Activated T-helper 1 cell treated with anti-CD3 and anti-CD28 coated beads, Interleukin-12 subunit alpha, Interleukin-12 subunit beta, Interleukin-2, Interleukin-4 antibody, amounts not matched to agents 30 ng/mL and 10 ng/mL and 1 ng/mL, durations not matched to agents 14 hours and 24 hours and 36 hours (primary cell): ENCODE measurements around the gene ACADVL. TPM values are rescaled to one million over a fixed set of nuclear protein-coding genes. Genes with fewer than 3 reads are reported as not detected.

ENCODE experiments used
- DNase-seq: peaks from one replicate; pipeline ENCODE4 v3.0.0; 2021; ENCODE audit warnings: low spot score
- H3K27ac Mint-ChIP-seq: one replicate; pipeline ENCODE4 v1.8.0; 2021; ENCODE audit warnings: mild to moderate bottlenecking, mixed read lengths
- H3K27me3 Mint-ChIP-seq: one replicate; pipeline ENCODE4 v1.8.0; 2022; ENCODE audit warnings: mild to moderate bottlenecking, moderate library complexity, mixed read lengths; ENCODE audit not compliant: insufficient read depth
- H3K36me3 Mint-ChIP-seq: one replicate; pipeline ENCODE4 v1.8.0; 2021; ENCODE audit warnings: low read depth, mixed read lengths
- H3K4me1 Mint-ChIP-seq: one replicate; pipeline ENCODE4 v1.8.0; 2021; ENCODE audit warnings: low read depth, mixed read lengths
- H3K4me3 Mint-ChIP-seq: one replicate; pipeline ENCODE4 v1.8.0; 2021; ENCODE audit warnings: mild to moderate bottlenecking, moderate library complexity, mixed read lengths
- H3K9me3 Mint-ChIP-seq: one replicate; pipeline ENCODE4 v1.8.0; 2021; ENCODE audit warnings: mixed read lengths
- intact Hi-C: fragments of 100-400 bp; cut with micrococcal nuclease; formaldehyde crosslinking; loops from one replicate; pipeline ENCODE4 v1.15.1; 2024
- total RNA-seq: library from RNA; stranded (reverse); gene quantifications from 2 replicates; pipeline ENCODE4 v1.2.3, GENCODE V29; 2022

ACADVL gene
- total RNA-seq, 1 donor from 2014 or later: 294 TPM

DNA sequence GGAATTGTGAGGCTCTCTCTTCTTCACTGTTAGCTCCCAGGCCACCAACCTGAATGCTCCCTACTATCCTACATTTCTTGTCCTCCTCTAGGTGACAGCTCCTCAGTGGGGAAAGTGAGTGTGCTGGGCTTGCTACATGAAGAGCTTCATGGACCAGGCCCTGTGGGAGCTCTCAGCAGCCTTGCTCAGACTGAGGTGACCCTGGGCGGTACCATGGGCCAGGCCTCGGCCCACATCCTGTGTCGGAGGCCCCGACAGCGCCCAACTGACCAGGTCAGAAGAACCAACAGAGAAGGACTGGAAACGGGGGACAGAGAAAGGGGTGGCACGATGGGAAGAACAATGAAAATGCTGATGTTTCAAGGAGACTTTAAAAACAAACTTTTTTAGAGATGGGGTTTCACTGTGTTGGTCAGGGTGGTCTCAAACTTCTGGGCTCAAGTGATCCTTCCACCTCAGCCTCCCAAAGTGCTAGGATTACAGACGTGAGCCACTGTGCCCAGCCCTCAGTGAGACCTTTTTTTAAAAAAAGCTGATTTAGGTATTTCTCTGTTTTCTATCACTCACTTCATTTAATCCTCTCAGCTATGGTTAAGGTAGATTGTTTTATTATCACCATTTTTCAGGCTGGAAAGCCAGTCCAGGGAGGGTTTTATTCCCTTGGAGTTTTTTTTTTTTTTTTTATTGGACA, 37.2 kb downstream of the ACADVL start:
- peaks cover 31% of the 10 kb centered on the region for H3K4me1 Mint-ChIP-seq
- intact Hi-C loops: no loop called here
- no peak overlapping the region for H3K4me3 Mint-ChIP-seq
- no peak overlapping the region for H3K27ac Mint-ChIP-seq
- DNase-seq: no peak
- H3K36me3 Mint-ChIP-seq: peaks cover 38% of the 10 kb centered on the region
- H3K9me3 Mint-ChIP-seq: no peaks in the 10 kb centered on the region
- H3K27me3 Mint-ChIP-seq: peaks cover 4% of the 10 kb centered on the region

DNA sequence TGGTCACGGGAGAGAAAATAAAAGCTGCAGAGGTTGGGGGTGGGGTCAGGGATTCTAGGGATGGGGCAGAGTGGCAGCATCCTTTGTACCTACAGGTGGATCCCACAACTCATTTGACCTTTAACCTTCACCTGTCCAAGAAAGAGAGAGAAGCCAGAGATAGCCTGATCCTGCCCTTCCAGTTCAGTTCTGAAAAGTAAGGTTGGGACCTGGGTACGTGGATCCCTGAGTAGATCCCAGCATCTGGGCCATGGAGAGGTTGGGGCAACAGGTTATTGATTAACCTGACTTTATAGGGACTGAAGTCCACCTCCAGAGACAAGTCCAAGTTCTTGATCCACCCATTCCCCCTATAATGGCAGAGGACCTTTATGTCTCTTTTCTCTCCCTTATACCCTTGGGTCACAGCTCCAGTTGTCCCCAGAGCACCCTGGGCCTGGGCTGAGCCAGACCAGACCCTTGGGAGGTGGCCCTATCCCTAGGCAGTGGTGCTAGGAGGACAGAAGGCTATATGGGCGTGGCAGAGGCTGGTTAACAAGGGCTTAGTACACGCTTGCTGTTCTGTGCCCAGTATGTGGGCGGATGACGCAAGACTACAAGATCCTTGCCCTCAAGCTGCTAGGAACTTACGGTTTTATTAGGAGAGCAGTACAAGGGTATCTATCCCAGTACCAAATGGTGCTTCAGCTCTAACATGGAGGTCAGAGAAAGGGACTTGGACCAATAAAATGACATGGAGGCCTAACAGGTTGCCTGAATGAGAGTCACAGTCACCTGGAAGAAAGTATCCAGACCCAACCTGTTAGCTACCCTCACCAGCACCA, 39.2 kb downstream of the ACADVL start:
- peaks cover 30% of the 10 kb centered on the region for H3K36me3 Mint-ChIP-seq
- peaks cover 12% of the 10 kb centered on the region for H3K27me3 Mint-ChIP-seq
- no peak for DNase-seq
- no peak overlapping the region for H3K27ac Mint-ChIP-seq
- intact Hi-C loops: no loop called here
- peaks cover 32% of the 10 kb centered on the region for H3K4me1 Mint-ChIP-seq
- H3K4me3 Mint-ChIP-seq: no peak overlapping the region
- no peaks in the 10 kb centered on the region for H3K9me3 Mint-ChIP-seq

DNA sequence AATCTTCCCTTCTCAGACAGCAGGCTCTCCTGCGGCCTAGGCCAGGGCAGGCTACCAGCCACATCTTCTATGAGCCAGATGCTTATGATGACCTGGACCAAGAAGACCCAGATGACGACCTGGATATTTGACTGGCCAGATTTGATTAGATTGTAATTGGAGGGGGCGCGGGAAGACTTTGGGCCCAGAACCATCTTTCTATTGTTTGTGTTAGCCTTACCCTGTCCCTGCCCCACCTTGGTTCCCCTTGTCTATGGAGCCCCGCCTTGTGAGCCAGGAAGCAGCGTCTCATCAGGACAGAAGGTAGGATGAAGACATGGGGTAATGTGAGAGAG, 39.8 kb downstream of the ACADVL start:
- Mint-ChIP-seq H3K4me3 (peak overlapping the region; percentile 28), H3K4me1 (peaks cover 32% of the 10 kb centered on the region), H3K36me3 (peaks cover 25% of the 10 kb centered on the region), H3K27me3 (peaks cover 17% of the 10 kb centered on the region), H3K27ac (no peak overlapping the region), H3K9me3 (no peaks in the 10 kb centered on the region)
- DNase-seq: no peak
- intact Hi-C loops: no loop called here

GRCh38 chr17:7260151-7260550, 40.4 kb downstream of the ACADVL start:
- no peak overlapping the region for H3K4me3 Mint-ChIP-seq
- no peaks in the 10 kb centered on the region for H3K9me3 Mint-ChIP-seq
- H3K36me3 Mint-ChIP-seq: peaks cover 20% of the 10 kb centered on the region
- intact Hi-C loops: no loop called here
- peaks cover 32% of the 10 kb centered on the region for H3K4me1 Mint-ChIP-seq
- peaks cover 20% of the 10 kb centered on the region for H3K27me3 Mint-ChIP-seq
- no peak for DNase-seq
- H3K27ac Mint-ChIP-seq: no peak overlapping the region

GRCh38 chr17:7260651-7261378, 41.1 kb downstream of the ACADVL start:
- intact Hi-C loops: no loop called here
- Mint-ChIP-seq H3K36me3 (peaks cover 19% of the 10 kb centered on the region), H3K27me3 (peaks cover 20% of the 10 kb centered on the region), H3K4me1 (peaks cover 32% of the 10 kb centered on the region), H3K4me3 (no peak overlapping the region), H3K9me3 (no peaks in the 10 kb centered on the region), H3K27ac (no peak overlapping the region)
- no peak for DNase-seq

DNA sequence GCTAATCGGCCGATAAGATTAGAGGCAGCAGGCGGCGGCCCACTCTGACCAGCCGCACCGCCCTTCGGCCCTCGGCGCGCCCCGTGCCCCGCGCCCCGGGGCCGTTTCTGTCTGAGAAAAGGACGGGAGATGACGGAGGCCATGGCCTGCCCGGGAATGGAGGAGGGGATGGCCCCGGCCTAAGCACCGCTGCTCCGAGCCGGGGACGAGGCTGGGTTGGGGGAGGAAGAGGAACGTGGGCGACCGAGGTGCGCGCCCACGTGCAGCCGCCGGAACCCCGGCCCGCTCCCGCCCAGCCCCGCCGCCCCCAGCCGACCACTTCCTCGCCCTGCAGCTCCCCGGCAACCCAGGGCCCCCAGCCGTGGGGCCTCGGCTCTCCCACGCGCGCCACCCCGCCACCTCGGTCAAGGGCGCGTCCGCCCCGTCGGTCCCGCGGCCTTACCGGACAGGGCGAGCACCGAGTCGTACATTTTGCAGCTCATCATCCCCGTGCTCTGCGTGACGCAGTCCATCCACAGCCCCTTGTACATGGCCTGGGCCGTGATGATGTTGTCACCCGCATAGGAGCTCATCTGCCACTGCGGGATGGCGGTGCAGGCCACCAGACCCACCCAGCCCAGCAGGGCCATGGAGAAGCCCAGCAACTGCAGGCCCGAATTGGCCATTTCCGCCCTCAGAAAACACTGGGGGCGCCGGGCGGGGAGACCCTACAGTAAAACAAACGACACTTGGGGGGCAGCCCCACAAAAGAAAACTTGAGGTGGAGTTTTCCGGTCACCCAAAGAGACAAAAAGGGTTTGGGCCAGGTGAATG, 41.8 kb downstream of the ACADVL start:
- Mint-ChIP-seq H3K4me3 (peak overlapping the region; percentile 56), H3K4me1 (peaks cover 32% of the 10 kb centered on the region), H3K27me3 (peaks cover 20% of the 10 kb centered on the region), H3K36me3 (peaks cover 15% of the 10 kb centered on the region), H3K9me3 (no peaks in the 10 kb centered on the region), H3K27ac (no peak overlapping the region)
- no peak for DNase-seq
- intact Hi-C loops: loop anchor here (2.0 kb wide), 1 partner anchor 19 kb away; the partner anchor contains the start of gene SLC2A4

DNA sequence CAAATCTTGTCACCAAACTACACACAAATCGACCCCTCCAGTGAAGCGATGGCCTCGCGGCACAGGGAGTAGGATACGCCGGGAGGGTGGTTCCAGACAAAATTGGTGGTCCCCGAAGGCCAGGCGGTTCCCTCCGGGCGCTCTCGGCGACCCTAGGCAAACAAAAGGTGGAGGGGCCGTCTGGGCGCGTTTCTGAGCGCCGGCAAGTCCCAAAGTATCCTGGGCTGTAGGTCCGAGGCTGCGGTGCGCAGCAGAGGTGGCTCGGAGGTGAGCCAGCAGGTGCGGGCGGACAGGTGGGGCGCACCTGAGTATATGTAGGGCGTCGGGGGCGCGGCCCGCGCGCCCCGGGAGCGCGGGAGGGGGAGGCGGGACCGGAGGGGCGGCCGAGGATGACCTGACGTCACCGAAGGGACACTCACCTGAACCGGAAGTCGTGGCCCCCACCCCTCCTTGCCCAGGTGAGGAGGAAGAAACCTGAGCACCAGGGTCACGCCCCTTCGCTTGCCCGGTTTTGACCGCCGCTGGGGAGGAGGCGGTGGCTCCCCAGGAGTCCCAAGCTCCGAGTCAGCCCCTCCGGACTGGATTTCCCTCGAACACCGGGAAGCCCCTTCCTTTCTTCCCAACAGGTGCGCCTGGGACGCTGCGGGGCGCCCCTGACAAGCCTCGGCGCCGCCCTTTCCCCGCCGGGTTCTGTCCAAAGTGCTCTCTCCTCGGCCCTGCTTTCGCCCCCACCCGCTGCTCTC, 42.6 kb downstream of the ACADVL start, which contains the start of gene CLDN7:
TSS of gene CLDN7 (minus strand) at position 287 of the 743 bp plus-strand sequence. CDS start 435 bp downstream, outside the sequence.
- H3K9me3 Mint-ChIP-seq: no peaks in the 10 kb centered on the region
- H3K27ac Mint-ChIP-seq: peak within 1 kb of the TSS; percentile 49
- H3K4me3 Mint-ChIP-seq: peak within 1 kb of the TSS; percentile 73
- H3K4me1 Mint-ChIP-seq: peaks cover 32% of the 10 kb centered on the region
- peaks cover 12% of the 10 kb centered on the region for H3K36me3 Mint-ChIP-seq
- H3K27me3 Mint-ChIP-seq: peaks cover 23% of the 10 kb centered on the region
- no peak for DNase-seq
- intact Hi-C loops: loop anchor here (2.0 kb wide), 1 partner anchor 18 kb away; the partner anchor contains the start of gene SLC2A4

- peak overlapping the region; percentile 73 for H3K4me3 Mint-ChIP-seq
- no peaks in the 10 kb centered on the region for H3K9me3 Mint-ChIP-seq
- peaks cover 23% of the 10 kb centered on the region for H3K27me3 Mint-ChIP-seq
- no peak for DNase-seq
- intact Hi-C loops: loop anchor here (2.0 kb wide), 1 partner anchor 18 kb away; the partner anchor contains the start of gene SLC2A4
- H3K27ac Mint-ChIP-seq: peak overlapping the region; percentile 49
- peaks cover 11% of the 10 kb centered on the region for H3K36me3 Mint-ChIP-seq
- peaks cover 32% of the 10 kb centered on the region for H3K4me1 Mint-ChIP-seq
Measured at GRCh38 chr17:7262935-7263800, 43.4 kb downstream of the ACADVL start.

DNA sequence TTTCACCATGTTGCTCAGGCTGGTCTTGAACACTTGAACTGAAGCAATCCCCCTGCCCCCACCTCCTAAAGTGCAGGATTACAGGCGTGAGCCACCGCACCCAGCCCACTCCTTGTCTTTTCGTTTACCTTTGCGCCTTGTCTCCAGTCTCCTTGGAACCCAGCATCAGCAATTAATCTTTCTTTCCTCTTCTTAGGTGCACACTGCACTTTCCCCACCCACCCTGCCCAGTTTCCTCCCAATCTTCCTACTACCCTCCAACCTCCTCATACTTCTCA, 44.0 kb downstream of the ACADVL start:
- intact Hi-C loops: loop anchor here (2.0 kb wide), 1 partner anchor 17 kb away; the partner anchor contains the start of gene SLC2A4
- Mint-ChIP-seq H3K27ac (no peak overlapping the region), H3K4me3 (peak overlapping the region; percentile 73), H3K9me3 (no peaks in the 10 kb centered on the region), H3K4me1 (peaks cover 30% of the 10 kb centered on the region), H3K27me3 (peaks cover 23% of the 10 kb centered on the region), H3K36me3 (peaks cover 8% of the 10 kb centered on the region)
- no peak for DNase-seq

GRCh38 chr17:7266784-7267183, 47.0 kb downstream of the ACADVL start:
- no peak overlapping the region for H3K4me3 Mint-ChIP-seq
- H3K27ac Mint-ChIP-seq: no peak overlapping the region
- H3K9me3 Mint-ChIP-seq: no peaks in the 10 kb centered on the region
- H3K36me3 Mint-ChIP-seq: no peaks in the 10 kb centered on the region
- peaks cover 19% of the 10 kb centered on the region for H3K4me1 Mint-ChIP-seq
- intact Hi-C loops: no loop called here
- peaks cover 23% of the 10 kb centered on the region for H3K27me3 Mint-ChIP-seq
- DNase-seq: no peak
